Activated naive CD8-positive, alpha-beta T cell treated with anti-CD3 and anti-CD28 coated beads for 36 hours (primary cell): ENCODE measurements around the gene NOP14. TPM values are rescaled to one million over a fixed set of nuclear protein-coding genes. Genes with fewer than 3 reads are reported as not detected.
"Not testable (repeated sequence)": the region's sequence is repeated elsewhere in the genome, so short reads cannot be mapped to it uniquely, and the experiment has no call there.

Experiments used
- DNase-seq: peaks from one replicate; pipeline ENCODE4 v3.0.0; 2021
- H3K27ac Mint-ChIP-seq: one replicate; pipeline ENCODE4 v1.8.0; 2022; ENCODE audit warnings: mild to moderate bottlenecking, moderate library complexity, mixed read lengths
- H3K27me3 Mint-ChIP-seq: one replicate; pipeline ENCODE4 v1.8.0; 2022; ENCODE audit warnings: mild to moderate bottlenecking, mixed read lengths
- H3K36me3 Mint-ChIP-seq: one replicate; pipeline ENCODE4 v1.8.0; 2021; ENCODE audit warnings: mild to moderate bottlenecking, mixed read lengths
- H3K4me1 Mint-ChIP-seq: one replicate; pipeline ENCODE4 v1.8.0; 2021; ENCODE audit warnings: mixed read lengths
- H3K4me3 Mint-ChIP-seq: one replicate; pipeline ENCODE4 v1.8.0; 2022; ENCODE audit warnings: mild to moderate bottlenecking, moderate library complexity, mixed read lengths
- H3K9me3 Mint-ChIP-seq: one replicate; pipeline ENCODE4 v1.8.0; 2022; ENCODE audit warnings: mixed read lengths
- total RNA-seq, 2 experiments: library from RNA; stranded (reverse); gene quantifications; one replicate each; pipeline ENCODE4 v1.2.3, GENCODE V29; 2021

The NOP14 gene
- total RNA-seq: 100 to 1,000 TPM in 1 of 2 experiments, 10 to 100 TPM in 1; 99.1 to 102 TPM

DNA sequence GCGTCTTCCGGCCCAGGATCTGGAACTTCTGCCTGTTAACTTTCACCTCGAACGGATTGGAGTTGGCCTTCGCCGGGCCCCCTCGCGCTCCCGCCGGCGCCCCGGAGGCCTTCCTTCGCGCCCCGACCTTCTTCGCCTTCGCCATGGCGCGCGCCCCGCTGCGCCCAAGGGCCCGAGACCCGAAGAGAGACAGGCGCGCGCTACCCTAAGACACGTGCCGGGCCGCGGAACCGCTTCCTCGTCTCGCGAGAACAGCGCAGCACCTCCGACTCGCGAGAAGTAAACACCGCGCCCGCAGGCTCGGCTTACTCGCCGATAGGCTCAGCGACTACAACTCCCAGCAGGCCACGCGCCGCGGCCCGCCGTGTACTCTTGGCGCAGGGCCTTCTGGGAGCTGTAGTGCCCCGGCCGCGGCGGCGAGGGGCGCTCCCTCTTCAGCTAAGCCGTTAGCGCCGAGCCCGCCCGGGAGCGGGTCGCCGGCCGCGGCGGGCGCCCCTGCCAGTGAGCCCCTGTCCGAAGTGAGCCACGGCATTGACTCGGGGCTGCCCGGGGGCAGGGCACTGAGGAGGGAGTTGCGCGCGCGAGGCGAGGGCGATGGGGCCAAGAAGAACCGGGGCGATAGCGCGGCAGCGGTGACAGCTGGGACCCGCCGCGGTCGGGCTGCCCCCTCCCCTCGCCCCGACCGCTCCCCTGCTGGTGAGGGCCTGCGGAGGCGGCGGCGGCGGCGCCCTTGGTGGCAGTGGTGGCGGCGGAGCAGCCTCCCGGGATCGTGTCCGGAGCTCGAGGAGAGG is at the start of gene NOP14, which contains the start of gene GRK4:
Gene NOP14, minus strand, starts transcription at position 232 of the 791 bp plus-strand sequence. Its CDS starts 87 bp downstream, at position 145.
Gene GRK4, plus strand, starts transcription at position 397 of the 791 bp plus-strand sequence. CDS start 500 bp downstream, outside the sequence.
- no peaks in the 10 kb centered on the region for H3K27me3 Mint-ChIP-seq
- H3K36me3 Mint-ChIP-seq: peaks cover 24% of the 10 kb centered on the region
- H3K4me1 Mint-ChIP-seq: peaks cover 30% of the 10 kb centered on the region
- DNase-seq: peak; percentile 98
- peak within 1 kb of the TSS; percentile 79 for H3K27ac Mint-ChIP-seq
- H3K9me3 Mint-ChIP-seq: no peaks in the 10 kb centered on the region
- peak within 1 kb of the TSS; percentile 89 for H3K4me3 Mint-ChIP-seq

GRCh38 chr4:3011456-3012220 is 48.4 kb upstream of the NOP14 start:
- Mint-ChIP-seq H3K27me3 (no peaks in the 10 kb centered on the region), H3K4me3 (no peak overlapping the region), H3K4me1 (no peaks in the 10 kb centered on the region), H3K27ac (no peak overlapping the region), H3K36me3 (no peaks in the 10 kb centered on the region), H3K9me3 (no peaks in the 10 kb centered on the region)
- no peak for DNase-seq

DNA sequence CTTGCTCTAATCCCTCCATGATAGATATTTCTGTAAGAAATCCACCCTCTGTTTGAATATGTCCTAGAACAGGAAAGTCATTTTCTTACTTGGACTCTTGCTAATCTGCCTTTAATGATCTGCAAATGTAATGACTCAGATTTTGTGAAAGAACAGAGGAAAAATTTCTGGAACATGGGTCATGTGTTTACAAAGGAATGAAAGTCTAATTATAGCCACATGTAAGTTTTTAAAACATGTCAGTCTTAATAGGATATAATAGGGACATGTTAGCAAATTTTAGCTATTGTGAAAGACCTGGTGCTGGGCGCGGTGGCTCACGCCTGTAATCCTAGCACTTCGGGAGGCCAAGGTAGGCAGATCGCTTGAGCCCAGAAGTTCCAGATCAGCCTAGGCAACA is 47.8 kb upstream of the NOP14 start:
- H3K4me3 Mint-ChIP-seq: no peak overlapping the region

GRCh38 chr4:3010577-3010976 is 47.4 kb upstream of the NOP14 start:
- Mint-ChIP-seq H3K9me3 (no peaks in the 10 kb centered on the region), H3K4me1 (no peaks in the 10 kb centered on the region), H3K27me3 (no peaks in the 10 kb centered on the region), H3K27ac (no peak overlapping the region), H3K4me3 (no peak overlapping the region), H3K36me3 (no peaks in the 10 kb centered on the region)
- DNase-seq: no peak

More for the DNA sequence above, 47.8 kb upstream of the NOP14 start:
- H3K27me3 Mint-ChIP-seq: no peaks in the 10 kb centered on the region
- H3K27ac Mint-ChIP-seq: no peak overlapping the region
- H3K9me3 Mint-ChIP-seq: no peaks in the 10 kb centered on the region
- H3K4me1 Mint-ChIP-seq: no peaks in the 10 kb centered on the region
- no peak for DNase-seq
- no peaks in the 10 kb centered on the region for H3K36me3 Mint-ChIP-seq

DNA sequence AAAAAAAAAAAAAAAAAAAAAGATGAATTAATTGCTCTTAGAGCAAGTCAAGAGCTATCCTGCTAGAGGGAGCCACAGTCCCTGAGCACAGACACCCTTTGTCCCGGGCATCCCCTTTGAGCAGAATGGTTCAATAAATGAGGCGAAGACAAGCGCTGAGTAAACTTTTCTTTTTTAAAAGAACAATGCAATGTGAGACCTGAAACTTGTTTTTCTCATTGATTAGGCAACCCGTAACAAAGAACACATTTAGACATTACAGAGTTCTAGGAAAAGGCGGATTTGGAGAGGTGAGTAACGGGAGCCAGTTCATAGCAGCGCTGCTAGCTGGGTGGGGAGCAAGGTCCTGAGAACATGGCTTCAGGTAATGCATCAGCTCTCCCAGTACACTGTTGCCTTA is 46.2 kb upstream of the NOP14 start:
- Mint-ChIP-seq H3K4me1 (no peaks in the 10 kb centered on the region), H3K36me3 (no peaks in the 10 kb centered on the region), H3K9me3 (no peaks in the 10 kb centered on the region), H3K27me3 (no peaks in the 10 kb centered on the region), H3K27ac (no peak overlapping the region), H3K4me3 (no peak overlapping the region)
- no peak for DNase-seq

GRCh38 chr4:3007724-3008123 is 44.5 kb upstream of the NOP14 start:
- Mint-ChIP-seq H3K9me3 (no peaks in the 10 kb centered on the region), H3K27me3 (no peaks in the 10 kb centered on the region), H3K4me1 (no peaks in the 10 kb centered on the region), H3K4me3 (no peak overlapping the region), H3K27ac (no peak overlapping the region), H3K36me3 (no peaks in the 10 kb centered on the region)
- no peak for DNase-seq

DNA sequence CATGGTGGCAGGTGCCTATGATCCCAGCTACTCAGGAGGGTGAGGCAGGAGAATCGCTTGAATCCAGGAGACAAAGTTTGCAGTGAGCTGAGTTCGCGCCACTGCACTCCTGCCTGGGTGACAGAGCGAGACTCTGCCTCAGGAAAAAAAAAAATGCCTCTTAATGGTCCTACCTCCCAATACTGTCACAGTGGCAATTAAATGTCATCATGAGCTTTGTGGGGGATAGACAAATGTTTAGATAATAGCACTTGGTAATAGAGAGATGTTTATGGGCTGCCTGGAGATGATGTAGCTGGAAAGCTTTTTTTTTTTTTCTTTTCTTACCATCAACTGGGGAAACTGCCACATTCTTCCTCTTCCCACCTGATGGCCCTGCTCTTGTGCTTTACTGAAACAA is 33.2 kb upstream of the NOP14 start:
- H3K4me1 Mint-ChIP-seq: no peaks in the 10 kb centered on the region
- no peak for DNase-seq
- H3K27ac Mint-ChIP-seq: no peak overlapping the region
- no peaks in the 10 kb centered on the region for H3K9me3 Mint-ChIP-seq
- no peaks in the 10 kb centered on the region for H3K36me3 Mint-ChIP-seq
- H3K4me3 Mint-ChIP-seq: no peak overlapping the region
- H3K27me3 Mint-ChIP-seq: no peaks in the 10 kb centered on the region

DNA sequence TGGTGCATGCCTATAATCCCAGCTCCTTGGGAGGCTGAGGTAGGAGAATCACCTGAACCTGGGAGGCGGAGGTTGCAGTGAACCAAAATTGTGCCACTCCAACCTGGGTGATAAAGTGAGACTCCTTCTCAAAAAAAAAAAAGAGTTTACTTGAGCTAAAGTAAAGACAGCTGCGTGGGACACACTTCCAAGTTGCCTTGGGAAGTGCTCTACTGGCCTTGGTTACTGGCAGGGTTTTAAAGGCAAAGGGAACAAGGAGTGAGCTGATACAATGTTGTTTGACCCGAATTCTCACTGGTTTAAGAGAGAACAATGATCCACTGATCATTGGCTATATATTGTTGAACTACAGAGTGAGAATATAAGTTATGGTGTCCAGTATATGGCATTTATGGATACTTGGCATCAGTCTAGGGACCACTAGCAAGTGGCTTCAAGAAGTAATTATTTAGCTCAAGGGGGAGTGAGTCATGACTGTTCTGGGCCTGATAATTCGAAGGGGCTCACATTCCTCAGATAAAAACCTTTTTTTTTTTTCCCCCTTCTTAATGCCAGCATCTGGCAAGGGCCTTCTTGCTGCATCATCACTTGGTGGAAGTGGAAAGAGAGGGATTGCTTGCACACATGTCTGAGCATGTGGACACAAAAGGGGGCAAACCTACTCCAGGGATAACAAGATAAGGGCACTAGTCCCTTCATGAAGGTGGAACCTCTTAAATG is 32.5 kb upstream of the NOP14 start:
- H3K27me3 Mint-ChIP-seq: no peaks in the 10 kb centered on the region
- no peaks in the 10 kb centered on the region for H3K9me3 Mint-ChIP-seq
- no peaks in the 10 kb centered on the region for H3K4me1 Mint-ChIP-seq
- H3K4me3 Mint-ChIP-seq: no peak overlapping the region
- no peak overlapping the region for H3K27ac Mint-ChIP-seq
- no peaks in the 10 kb centered on the region for H3K36me3 Mint-ChIP-seq
- no peak for DNase-seq

- DNase-seq: no peak
- no peak overlapping the region for H3K27ac Mint-ChIP-seq
- H3K36me3 Mint-ChIP-seq: no peaks in the 10 kb centered on the region
- no peaks in the 10 kb centered on the region for H3K27me3 Mint-ChIP-seq
- H3K4me1 Mint-ChIP-seq: no peaks in the 10 kb centered on the region
- H3K9me3 Mint-ChIP-seq: no peaks in the 10 kb centered on the region
- H3K4me3 Mint-ChIP-seq: no peak overlapping the region
These were observed 31.7 kb upstream of the NOP14 start for GRCh38 chr4:2994917-2995316.

DNA sequence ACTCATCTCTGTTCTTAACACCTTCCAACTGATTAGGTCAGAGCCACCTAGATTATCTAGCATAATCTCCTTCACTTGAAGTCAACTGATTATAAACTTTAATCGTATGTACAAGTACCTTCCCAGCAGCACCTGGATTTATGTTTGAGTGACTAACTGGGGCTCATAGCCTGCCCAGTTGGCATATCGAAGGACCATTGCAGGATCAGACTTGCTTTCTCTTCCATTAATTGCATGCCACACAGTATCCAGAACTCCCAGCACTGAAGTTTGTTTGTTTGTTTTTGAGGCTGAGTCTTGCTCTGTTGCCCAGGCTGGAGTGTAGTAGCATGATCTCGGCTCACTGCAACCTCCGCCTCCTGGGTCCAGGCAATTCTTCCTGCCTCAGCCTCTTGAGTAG is 28.0 kb upstream of the NOP14 start:
- Mint-ChIP-seq H3K27ac (no peak overlapping the region), H3K36me3 (no peaks in the 10 kb centered on the region), H3K4me1 (no peaks in the 10 kb centered on the region), H3K27me3 (peaks cover 4% of the 10 kb centered on the region), H3K4me3 (no peak overlapping the region), H3K9me3 (no peaks in the 10 kb centered on the region)
- no peak for DNase-seq

DNA sequence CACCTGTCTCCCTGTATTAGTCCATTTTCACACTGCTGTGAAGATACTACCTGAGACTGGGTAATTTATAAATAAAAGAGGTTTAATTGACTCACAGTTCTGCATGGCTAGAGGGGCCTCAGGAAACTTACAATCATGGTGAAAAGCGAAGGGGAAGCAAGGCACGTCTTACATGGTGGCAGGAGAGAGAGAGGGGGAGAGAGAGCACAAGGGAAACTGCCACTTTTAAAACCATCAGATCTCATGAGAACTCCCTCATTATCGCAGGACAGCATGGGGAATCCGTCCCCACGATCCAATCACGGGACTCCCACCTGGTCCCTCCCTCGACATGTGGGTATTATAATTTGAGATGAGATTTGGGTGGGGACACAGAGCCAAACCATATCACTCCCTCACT is 20.5 kb upstream of the NOP14 start:
- DNase-seq, H3K36me3 Mint-ChIP-seq: not testable (repeated sequence)

DNA sequence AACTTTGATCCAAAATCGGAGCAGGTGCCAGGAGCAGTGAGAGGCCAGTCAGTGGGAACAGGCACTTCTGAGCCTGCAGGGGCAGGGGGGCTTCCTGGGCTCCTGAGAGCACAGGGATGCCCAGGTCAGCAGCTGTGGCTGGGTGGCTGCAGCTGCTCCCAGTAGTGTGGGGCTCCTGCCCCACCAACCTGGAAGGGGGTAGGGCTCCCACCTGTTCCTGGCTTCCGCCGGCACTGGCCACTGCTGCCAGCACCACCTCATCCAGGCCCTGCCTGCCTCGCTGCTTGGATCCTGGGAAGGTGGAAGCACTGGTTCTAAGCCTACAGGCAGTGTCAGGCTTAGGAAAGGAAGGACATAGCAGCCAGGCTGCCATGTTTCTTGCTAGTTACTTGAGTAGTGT is 18.8 kb upstream of the NOP14 start:
- no peaks in the 10 kb centered on the region for H3K4me1 Mint-ChIP-seq
- H3K36me3 Mint-ChIP-seq: no peaks in the 10 kb centered on the region
- DNase-seq: no peak
- H3K27ac Mint-ChIP-seq: no peak overlapping the region
- no peak overlapping the region for H3K4me3 Mint-ChIP-seq
- H3K9me3 Mint-ChIP-seq: peaks cover 4% of the 10 kb centered on the region
- no peaks in the 10 kb centered on the region for H3K27me3 Mint-ChIP-seq

More for the DNA sequence above, 20.5 kb upstream of the NOP14 start:
- not testable (repeated sequence) for H3K27me3 Mint-ChIP-seq, H3K4me1 Mint-ChIP-seq, H3K27ac Mint-ChIP-seq, H3K4me3 Mint-ChIP-seq, H3K9me3 Mint-ChIP-seq

DNA sequence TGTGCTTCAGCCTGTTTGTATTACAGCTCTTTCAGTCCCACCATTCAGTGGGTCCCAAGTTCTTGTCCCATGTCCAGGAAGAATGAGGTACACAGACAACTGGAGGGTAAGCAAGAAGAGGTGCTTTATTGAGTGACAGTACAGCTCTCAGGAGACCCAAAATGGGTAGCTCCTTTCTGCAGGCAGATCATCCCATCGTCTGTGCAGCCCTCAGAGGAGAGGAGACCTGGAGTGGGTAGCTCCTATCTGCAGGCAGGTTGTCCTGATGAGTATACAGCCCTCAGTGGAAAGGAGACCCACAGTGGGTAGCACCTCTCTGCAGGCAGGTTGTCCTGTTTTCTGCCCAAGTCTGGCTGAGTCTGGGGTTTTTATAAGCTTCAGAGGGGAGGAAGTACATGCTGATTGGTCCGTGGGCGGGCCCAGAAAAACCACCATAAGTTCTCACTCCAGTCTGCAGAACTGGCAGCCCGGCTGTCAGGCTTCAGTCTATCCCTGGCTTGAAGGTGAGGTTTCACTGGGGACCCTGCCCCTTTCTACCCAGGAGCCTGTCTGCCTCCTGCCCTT is 18.1 kb upstream of the NOP14 start:
- no peak for DNase-seq
- no peaks in the 10 kb centered on the region for H3K4me1 Mint-ChIP-seq
- no peaks in the 10 kb centered on the region for H3K27me3 Mint-ChIP-seq
- no peaks in the 10 kb centered on the region for H3K36me3 Mint-ChIP-seq
- no peak overlapping the region for H3K27ac Mint-ChIP-seq
- peaks cover 4% of the 10 kb centered on the region for H3K9me3 Mint-ChIP-seq
- no peak overlapping the region for H3K4me3 Mint-ChIP-seq

DNA sequence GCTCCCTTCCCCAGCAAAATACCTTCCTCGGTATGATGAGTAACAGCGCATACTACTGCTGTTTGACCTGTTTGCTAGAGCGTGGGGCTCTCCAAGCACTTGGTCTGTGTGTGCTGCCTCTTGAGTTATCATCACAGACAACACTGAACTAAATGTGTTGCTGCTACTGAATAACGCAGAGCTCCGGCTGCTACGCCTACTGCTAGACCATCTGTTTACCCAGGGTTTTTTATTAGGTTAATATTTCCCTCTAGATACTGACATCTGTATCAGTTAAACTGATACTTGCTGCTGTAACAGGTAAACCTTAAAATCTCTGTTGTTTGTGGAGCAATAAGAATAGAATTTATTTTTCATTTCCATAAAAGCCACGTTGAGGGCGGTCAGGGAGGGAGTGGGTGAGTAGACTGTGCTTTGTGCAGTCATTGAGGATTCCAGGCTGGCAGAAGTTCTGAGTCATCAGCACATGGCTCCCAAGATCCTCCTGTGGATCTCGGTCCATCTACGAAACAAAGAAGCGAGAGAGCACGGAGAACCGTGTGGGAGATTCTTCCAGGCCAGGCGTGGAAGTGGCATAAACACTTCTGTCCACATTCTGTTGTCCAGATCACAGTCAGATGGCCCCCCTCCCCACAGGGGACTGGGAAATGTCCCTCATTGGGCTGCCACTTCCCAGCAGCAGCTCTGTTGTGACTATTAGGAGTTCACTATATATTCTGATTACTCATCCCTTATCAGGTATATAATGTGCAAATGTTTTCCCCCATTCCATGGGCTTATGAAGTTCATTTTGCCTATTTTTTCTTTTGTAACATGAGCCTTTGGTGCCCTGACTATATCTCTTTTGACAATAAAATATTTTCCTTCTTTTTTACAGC is 14.2 kb upstream of the NOP14 start:
- no peaks in the 10 kb centered on the region for H3K36me3 Mint-ChIP-seq
- H3K9me3 Mint-ChIP-seq: peaks cover 4% of the 10 kb centered on the region
- DNase-seq: no peak
- no peak overlapping the region for H3K4me3 Mint-ChIP-seq
- no peak overlapping the region for H3K27ac Mint-ChIP-seq
- no peaks in the 10 kb centered on the region for H3K4me1 Mint-ChIP-seq
- no peaks in the 10 kb centered on the region for H3K27me3 Mint-ChIP-seq
